HEK293 (cell line): Measurements from ENCODE around the gene TMEM151B.
A peak's percentile ranks its signal among the peaks of the same experiment; 100 is the strongest.

Source experiments
- BCL11B ChIP-seq: fragments of 450-650 bp; formaldehyde crosslinking; IDR thresholded peaks from 2 replicates; pipeline ENCODE4 v1.5.1; 2016; ENCODE audit warnings: low read depth, missing biosample characterization, missing genetic modification characterization
- ELK4 ChIP-seq: IDR thresholded peaks from 2 replicates; pipeline ENCODE4 v1.6.1; 2011; ENCODE audit warnings: mild to moderate bottlenecking, low read depth, low read length, borderline replicate concordance
- HOXD13 ChIP-seq: sonication (generic); formaldehyde crosslinking; IDR thresholded peaks from 2 replicates; pipeline ENCODE4 v1.8.0; 2022; ENCODE audit warnings: missing genetic modification reagents, borderline replicate concordance
- KLF1 ChIP-seq: fragments of 450-650 bp; formaldehyde crosslinking; IDR thresholded peaks from 2 replicates; pipeline ENCODE4 v1.5.1; 2016; ENCODE audit warnings: missing biosample characterization, missing genetic modification characterization
- KLF7 ChIP-seq: fragments of 450-650 bp; formaldehyde crosslinking; IDR thresholded peaks from 2 replicates; pipeline ENCODE4 v1.5.1; 2016; ENCODE audit warnings: missing biosample characterization, missing genetic modification characterization, borderline replicate concordance
- KLF8 ChIP-seq: fragments of 450-650 bp; formaldehyde crosslinking; IDR thresholded peaks from 2 replicates; pipeline ENCODE4 v1.5.1; 2016; ENCODE audit warnings: missing biosample characterization, missing genetic modification characterization
- KLF9 ChIP-seq: fragments of 450-650 bp; formaldehyde crosslinking; IDR thresholded peaks from 2 replicates; pipeline ENCODE4 v1.5.1; 2016; ENCODE audit warnings: missing biosample characterization, missing genetic modification characterization, low read depth
- MEIS1 ChIP-seq: sonication (generic); formaldehyde crosslinking; IDR thresholded peaks from 2 replicates; pipeline ENCODE4 v1.8.1; 2022; ENCODE audit warnings: missing genetic modification reagents, mild to moderate bottlenecking, borderline replicate concordance
- SALL2 ChIP-seq: fragments of 450-650 bp; formaldehyde crosslinking; IDR thresholded peaks from 2 replicates; pipeline ENCODE4 v1.5.0; 2017; ENCODE audit warnings: missing biosample characterization, mild to moderate bottlenecking, missing genetic modification characterization, borderline replicate concordance
- SCRT1 ChIP-seq: fragments of 450-650 bp; formaldehyde crosslinking; IDR thresholded peaks from 2 replicates; pipeline ENCODE4 v1.5.1; 2016; ENCODE audit warnings: missing biosample characterization, missing genetic modification characterization, borderline replicate concordance
- SP3 ChIP-seq: fragments of 450-650 bp; formaldehyde crosslinking; IDR thresholded peaks from 2 replicates; pipeline ENCODE4 v1.5.1; 2016; ENCODE audit warnings: missing biosample characterization, missing genetic modification characterization
- YY2 ChIP-seq: fragments of 450-650 bp; formaldehyde crosslinking; IDR thresholded peaks from 2 replicates; pipeline ENCODE4 v1.5.1; 2016; ENCODE audit warnings: missing biosample characterization, missing genetic modification characterization
- ZBTB21 ChIP-seq: fragments of 450-650 bp; formaldehyde crosslinking; IDR thresholded peaks from 2 replicates; pipeline ENCODE4 v1.5.1; 2017; ENCODE audit warnings: missing biosample characterization, missing genetic modification characterization
- ZBTB26 ChIP-seq: fragments of 450-650 bp; formaldehyde crosslinking; optimal IDR thresholded peaks from 2 replicates; pipeline ENCODE3; 2016; ENCODE audit warnings: missing biosample characterization, mild to moderate bottlenecking, missing genetic modification characterization
- ZBTB44 ChIP-seq: fragments of 450-650 bp; IDR thresholded peaks from 2 replicates; pipeline ENCODE4 v1.5.1; 2018; ENCODE audit warnings: missing biosample characterization, mild to moderate bottlenecking, missing genetic modification characterization
- ZBTB8A ChIP-seq: fragments of 450-650 bp; formaldehyde crosslinking; IDR thresholded peaks from 2 replicates; pipeline ENCODE4 v1.5.1; 2016; ENCODE audit warnings: missing biosample characterization, missing genetic modification characterization
- ZFHX2 ChIP-seq: fragments of 450-650 bp; formaldehyde crosslinking; conservative IDR thresholded peaks from 2 replicates; pipeline ENCODE4 v1.5.1; 2016; ENCODE audit warnings: missing biosample characterization, missing genetic modification characterization
- ZFP37 ChIP-seq: fragments of 450-650 bp; formaldehyde crosslinking; IDR thresholded peaks from 2 replicates; pipeline ENCODE4 v1.5.1; 2016; ENCODE audit warnings: missing biosample characterization, missing genetic modification characterization
- ZIC2 ChIP-seq: fragments of 450-650 bp; formaldehyde crosslinking; IDR thresholded peaks from 2 replicates; pipeline ENCODE4 v1.5.1; 2016; ENCODE audit warnings: missing biosample characterization, missing genetic modification characterization
- ZNF169 ChIP-seq: fragments of 450-650 bp; formaldehyde crosslinking; IDR thresholded peaks from 2 replicates; pipeline ENCODE4 v1.5.1; 2016; ENCODE audit warnings: missing biosample characterization, missing genetic modification characterization
- ZNF2 ChIP-seq: fragments of 450-650 bp; formaldehyde crosslinking; IDR thresholded peaks from 2 replicates; pipeline ENCODE4 v1.5.1; 2016; ENCODE audit warnings: missing biosample characterization, missing genetic modification characterization
- ZNF23 ChIP-seq: fragments of 450-650 bp; formaldehyde crosslinking; IDR thresholded peaks from 2 replicates; pipeline ENCODE4 v1.5.1; 2016; ENCODE audit warnings: missing biosample characterization, missing genetic modification characterization, borderline replicate concordance
- ZNF239 ChIP-seq: fragments of 450-650 bp; formaldehyde crosslinking; IDR thresholded peaks from 2 replicates; pipeline ENCODE4 v1.5.1; 2016; ENCODE audit warnings: missing biosample characterization, missing genetic modification characterization
- ZNF335 ChIP-seq: fragments of 450-650 bp; formaldehyde crosslinking; conservative IDR thresholded peaks from 2 replicates; pipeline ENCODE4 v1.5.1; 2016; ENCODE audit warnings: missing biosample characterization, missing genetic modification characterization
- ZNF37A ChIP-seq: fragments of 450-650 bp; IDR thresholded peaks from 2 replicates; pipeline ENCODE4 v1.5.1; 2018; ENCODE audit warnings: missing biosample characterization, missing genetic modification characterization
- ZNF391 ChIP-seq: fragments of 450-650 bp; formaldehyde crosslinking; IDR thresholded peaks from 2 replicates; pipeline ENCODE4 v1.5.1; 2016; ENCODE audit warnings: low read depth, missing biosample characterization, missing genetic modification characterization, borderline replicate concordance
- ZNF394 ChIP-seq: fragments of 450-650 bp; formaldehyde crosslinking; IDR thresholded peaks from 2 replicates; pipeline ENCODE4 v1.5.1; 2016; ENCODE audit warnings: missing biosample characterization, missing genetic modification characterization, mild to moderate bottlenecking, moderate library complexity, borderline replicate concordance
- ZNF433 ChIP-seq: fragments of 450-650 bp; formaldehyde crosslinking; IDR thresholded peaks from 2 replicates; pipeline ENCODE4 v1.5.1; 2016; ENCODE audit warnings: missing biosample characterization, missing genetic modification characterization, low read depth
- ZNF48 ChIP-seq: fragments of 450-650 bp; formaldehyde crosslinking; IDR thresholded peaks from 2 replicates; pipeline ENCODE4 v1.5.1; 2016; ENCODE audit warnings: missing biosample characterization, missing genetic modification characterization
- ZNF529 ChIP-seq: fragments of 450-650 bp; formaldehyde crosslinking; IDR thresholded peaks from 2 replicates; pipeline ENCODE4 v1.5.1; 2017; ENCODE audit warnings: missing genetic modification characterization, missing biosample characterization; ENCODE audit not compliant: insufficient replicate concordance
- ZNF549 ChIP-seq: fragments of 450-650 bp; IDR thresholded peaks from 2 replicates; pipeline ENCODE4 v1.5.1; 2018; ENCODE audit warnings: missing biosample characterization, missing genetic modification characterization, mild to moderate bottlenecking, inconsistent platforms, moderate library complexity
- ZNF626 ChIP-seq: fragments of 450-650 bp; sonication (Bioruptor Pico); formaldehyde crosslinking; IDR thresholded peaks from 2 replicates; pipeline ENCODE4 v1.5.1; 2018; ENCODE audit warnings: missing biosample characterization, missing genetic modification characterization, inconsistent platforms
- ZNF660 ChIP-seq: fragments of 450-650 bp; IDR thresholded peaks from 2 replicates; pipeline ENCODE4 v1.5.1; 2018; ENCODE audit warnings: missing biosample characterization, mild to moderate bottlenecking, missing genetic modification characterization
- ZNF785 ChIP-seq: fragments of 450-650 bp; formaldehyde crosslinking; IDR thresholded peaks from 2 replicates; pipeline ENCODE4 v1.5.1; 2016; ENCODE audit warnings: missing biosample characterization, missing genetic modification characterization
- ZNF791 ChIP-seq: fragments of 450-650 bp; formaldehyde crosslinking; IDR thresholded peaks from 2 replicates; pipeline ENCODE4 v1.5.1; 2016; ENCODE audit warnings: missing biosample characterization, missing genetic modification characterization
- ZNF792 ChIP-seq: fragments of 450-650 bp; formaldehyde crosslinking; IDR thresholded peaks from 2 replicates; pipeline ENCODE4 v1.5.1; 2016; ENCODE audit warnings: missing biosample characterization, missing genetic modification characterization
- ZNF830 ChIP-seq: fragments of 450-650 bp; IDR thresholded peaks from 2 replicates; pipeline ENCODE4 v1.5.0; 2018; ENCODE audit warnings: missing biosample characterization, missing genetic modification characterization, low read depth, mild to moderate bottlenecking, moderate library complexity
- ZNF843 ChIP-seq: fragments of 450-650 bp; formaldehyde crosslinking; IDR thresholded peaks from 2 replicates; pipeline ENCODE4 v1.5.1; 2016; ENCODE audit warnings: missing biosample characterization, missing genetic modification characterization
- ZSCAN30 ChIP-seq: fragments of 450-650 bp; IDR thresholded peaks from 2 replicates; pipeline ENCODE4 v1.5.1; 2018; ENCODE audit warnings: missing biosample characterization, mild to moderate bottlenecking, missing genetic modification characterization, moderate library complexity

Gene TMEM151B

GRCh38 chr6:44246663-44247337 is 23.4 kb upstream of the TMEM151B start, which contains the start of gene HSP90AB1 (continued):
- TF ChIP-seq ZBTB44 (no peak), ZNF529 (no peak), ZSCAN30 (peak; percentile 67; the same call in 1 of the 2 replicates), ZNF792 (tag by site-specific recombination) (no peak; the same call in 1 of the 2 replicates), ZNF37A (tag by site-specific recombination) (no peak), ZBTB21 (tag by site-specific recombination) (peak; percentile 94), ZFHX2 (peak; percentile 73), ZNF791 (tag by site-specific recombination) (0 out of 2 replicates have a peak, but pooled peaks have one; percentile 34), ZBTB26 (no peak), ZNF549 (tag by site-specific recombination) (no peak), ZNF23 (tag by site-specific recombination) (0 out of 2 replicates have a peak, but pooled peaks have one; percentile 39), ZNF239 (tag by site-specific recombination) (peak; percentile 85; the same call in 1 of the 2 replicates), ZNF48 (no peak), ZNF830 (tag by site-specific recombination) (no peak), ZNF2 (peak; percentile 96), ZNF843 (tag by site-specific recombination) (peak; percentile 65; the same call in 1 of the 2 replicates), ZNF169 (no peak), ELK4 (no peak), ZNF394 (tag by site-specific recombination) (peak; percentile 61; the same call in 1 of the 2 replicates), KLF1 (tag by site-specific recombination) (peak; percentile 52), ZNF433 (tag by site-specific recombination) (no peak), SCRT1 (tag by site-specific recombination) (no peak), KLF9 (tag by site-specific recombination) (peak; percentile 9; the same call in 1 of the 2 replicates), KLF7 (tag by site-specific recombination) (peak; percentile 78; the same call in 1 of the 2 replicates), ZNF660 (tag by site-specific recombination) (peak; percentile 70), ZNF391 (peak; percentile 98), ZBTB8A (no peak), ZNF785 (tag by site-specific recombination) (0 out of 2 replicates have a peak, but pooled peaks have one; percentile 26), KLF8 (tag by site-specific recombination) (peak; percentile 84), YY2 (tag by site-specific recombination) (no peak; the same call in 1 of the 2 replicates), ZFP37 (tag by site-specific recombination) (peak; percentile 84), ZNF335 (tag by site-specific recombination) (peak; percentile 72; the same call in 1 of the 2 replicates), HOXD13 (CRISPR knock-in tag) (no peak), ZIC2 (tag by site-specific recombination) (peak; percentile 49; the same call in 1 of the 2 replicates), BCL11B (no peak), SALL2 (tag by site-specific recombination) (peak; percentile 92), MEIS1 (CRISPR knock-in tag) (no peak), SP3 (tag by site-specific recombination) (peak; percentile 87), ZNF626 (no peak)
